Effector CD4-positive, alpha-beta T cell (primary cell): ENCODE data around the gene SPOUT1.
A peak's percentile ranks its signal among the peaks of the same experiment; 100 is the strongest.
"Not testable (repeated sequence)": the region's sequence is repeated elsewhere in the genome, so short reads cannot be mapped to it uniquely, and the experiment has no call there.

ENCODE experiments used
- DNase-seq: peaks from one replicate; pipeline ENCODE4 v3.0.0-alpha.2; 2020

Gene SPOUT1

GRCh38 chr9:128809831-128810230 is 19.8 kb downstream of the SPOUT1 start:
- no peak for DNase-seq

- no peak for DNase-seq
Measured at GRCh38 chr9:128809036-128809599, 20.5 kb downstream of the SPOUT1 start.

- DNase-seq = no peak
Measured at GRCh38 chr9:128808543-128808942, 21.1 kb downstream of the SPOUT1 start.

- DNase-seq = no peak
Measured at GRCh38 chr9:128807827-128808226, 21.8 kb downstream of the SPOUT1 start.

- DNase-seq = no peak
Measured at GRCh38 chr9:128805661-128806060, 23.9 kb downstream of the SPOUT1 start.

- DNase-seq = no peak
Measured at GRCh38 chr9:128802482-128802881, 27.1 kb downstream of the SPOUT1 start.

GRCh38 chr9:128800061-128800460 is 29.5 kb downstream of the SPOUT1 start:
- DNase-seq = no peak

- DNase-seq = no peak
Measured at GRCh38 chr9:128798896-128799295, 30.7 kb downstream of the SPOUT1 start.

- DNase-seq = not testable (repeated sequence)
Measured at GRCh38 chr9:128794961-128795360, 34.6 kb downstream of the SPOUT1 start.

- no peak for DNase-seq
Measured at GRCh38 chr9:128792978-128793686, 36.5 kb downstream of the SPOUT1 start.

- DNase-seq = no peak
Measured at GRCh38 chr9:128792134-128792533, 37.5 kb downstream of the SPOUT1 start.

GRCh38 chr9:128790536-128790935 is 39.1 kb downstream of the SPOUT1 start:
- no peak for DNase-seq

- no peak for DNase-seq
Measured at GRCh38 chr9:128788445-128788844, 41.1 kb downstream of the SPOUT1 start.

GRCh38 chr9:128787659-128788058 is 41.9 kb downstream of the SPOUT1 start:
- DNase-seq = no peak

- DNase-seq = peak; percentile 86
Measured at GRCh38 chr9:128786681-128787601, 42.7 kb downstream of the SPOUT1 start, which contains the start of gene TBC1D13. TSS of gene TBC1D13 (plus strand) at chr9:128787253. CDS start at chr9:128787354, 101 bp downstream.

- no peak for DNase-seq
Measured at GRCh38 chr9:128785427-128785826, 44.2 kb downstream of the SPOUT1 start.

GRCh38 chr9:128782669-128783068 is 46.9 kb downstream of the SPOUT1 start:
- no peak for DNase-seq

- no peak for DNase-seq
Measured at GRCh38 chr9:128781187-128782070, 48.2 kb downstream of the SPOUT1 start.

- DNase-seq = not testable (repeated sequence)
Measured at GRCh38 chr9:128780093-128780492, 49.5 kb downstream of the SPOUT1 start.

GRCh38 chr9:128774804-128775203 is 54.8 kb downstream of the SPOUT1 start:
- no peak for DNase-seq

GRCh38 chr9:128773049-128773448 is 56.5 kb downstream of the SPOUT1 start:
- DNase-seq = no peak

GRCh38 chr9:128771745-128772519 is 57.7 kb downstream of the SPOUT1 start, which contains the start of gene ZER1:
TSS of gene ZER1 (minus strand) at chr9:128771927. CDS start at chr9:128755565, 16,362 bp downstream.
- peak; percentile 91 for DNase-seq
